Measurements from ENCODE around the gene ROR1. TPM values are rescaled to one million over a fixed set of nuclear protein-coding genes. Genes with fewer than 3 reads are reported as not detected.

Gene ROR1
- total and polyA plus RNA-seq, 5 donors from 2014 or later, result not detected

GRCh38 chr1:64029037-64029436, 255.2 kb downstream of the ROR1 start:
- Histone ChIP-seq H3K27me3 (ENCODE audit: control insufficient read depth, insufficient read depth, low read length) (no peaks in the 10 kb centered on the region), H3K36me3 (ENCODE audit: control insufficient read depth, insufficient read depth, low read length) (no peaks in the 10 kb centered on the region), H3K4me3 (ENCODE audit: low read depth, low read length) (no peak overlapping the region), H3K4me1 (ENCODE audit: control insufficient read depth, insufficient read depth, low read length, poor library complexity, severe bottlenecking) (no peaks in the 10 kb centered on the region), H3K27ac (ENCODE audit: insufficient read depth, low read length, poor library complexity, severe bottlenecking) (no peak overlapping the region), H3K9me3 (ENCODE audit: control insufficient read depth in 2 of 2, low read length in 2 of 2) (no peaks in the 10 kb centered on the region)
- ATAC-seq (ENCODE audit: low read depth in 2 of 2) (no peak), DNase-seq (no peak)
- no peaks in the 10 kb centered on the region for H3K4me1 Mint-ChIP-seq
- peaks cover 0 to 2% (median 0%) of the 10 kb centered on the region in 7 donors for H3K9me3 Mint-ChIP-seq
- H3K36me3 Mint-ChIP-seq, result no peaks in the 10 kb centered on the region
- no peak overlapping the region for H3K27ac Mint-ChIP-seq
- no peaks in the 10 kb centered on the region for H3K27me3 Mint-ChIP-seq
- no peak overlapping the region for H3K4me3 Mint-ChIP-seq

GRCh38 chr1:64030411-64030810, 256.6 kb downstream of the ROR1 start:
- Mint-ChIP-seq H3K27ac (no peak overlapping the region), H3K36me3 (no peaks in the 10 kb centered on the region), H3K4me3 (no peak overlapping the region), H3K4me1 (no peaks in the 10 kb centered on the region), H3K9me3 (peaks cover 0 to 2% (median 0%) of the 10 kb centered on the region in 7 donors), H3K27me3 (no peaks in the 10 kb centered on the region)
- no peak for ATAC-seq (ENCODE audit: low read depth in 2 of 2)
- Histone ChIP-seq H3K36me3 (ENCODE audit: control insufficient read depth, insufficient read depth, low read length) (no peaks in the 10 kb centered on the region), H3K9me3 (ENCODE audit: control insufficient read depth in 2 of 2, low read length in 2 of 2) (no peaks in the 10 kb centered on the region), H3K27ac (ENCODE audit: insufficient read depth, low read length, poor library complexity, severe bottlenecking) (no peak overlapping the region), H3K27me3 (ENCODE audit: control insufficient read depth, insufficient read depth, low read length) (no peaks in the 10 kb centered on the region), H3K4me3 (ENCODE audit: low read depth, low read length) (no peak overlapping the region), H3K4me1 (ENCODE audit: control insufficient read depth, insufficient read depth, low read length, poor library complexity, severe bottlenecking) (no peaks in the 10 kb centered on the region)
- DNase-seq, result no peak

GRCh38 chr1:64031236-64031635, 257.4 kb downstream of the ROR1 start:
- DNase-seq, result no peak
- ATAC-seq (ENCODE audit: low read depth in 2 of 2), result no peak
- H3K27me3 Mint-ChIP-seq, result no peaks in the 10 kb centered on the region

GRCh38 chr1:64033667-64034220, 259.9 kb downstream of the ROR1 start:
- peaks cover 0 to 3% (median 0%) of the 10 kb centered on the region in 7 donors for H3K9me3 Mint-ChIP-seq
- H3K36me3 Mint-ChIP-seq, result no peaks in the 10 kb centered on the region
- Histone ChIP-seq H3K4me1 (ENCODE audit: control insufficient read depth, insufficient read depth, low read length, poor library complexity, severe bottlenecking) (no peaks in the 10 kb centered on the region), H3K36me3 (ENCODE audit: control insufficient read depth, insufficient read depth, low read length) (no peaks in the 10 kb centered on the region), H3K4me3 (ENCODE audit: low read depth, low read length) (no peak overlapping the region), H3K27me3 (ENCODE audit: control insufficient read depth, insufficient read depth, low read length) (no peaks in the 10 kb centered on the region), H3K27ac (ENCODE audit: insufficient read depth, low read length, poor library complexity, severe bottlenecking) (no peak overlapping the region), H3K9me3 (ENCODE audit: control insufficient read depth in 2 of 2, low read length in 2 of 2) (no peaks in the 10 kb centered on the region)
- no peak for ATAC-seq (ENCODE audit: low read depth in 2 of 2)
- H3K27ac Mint-ChIP-seq, result no peak overlapping the region
- no peak overlapping the region for H3K4me3 Mint-ChIP-seq
- H3K27me3 Mint-ChIP-seq, result no peaks in the 10 kb centered on the region
- no peaks in the 10 kb centered on the region for H3K4me1 Mint-ChIP-seq
- no peak for DNase-seq

More at GRCh38 chr1:64031236-64031635, 257.4 kb downstream of the ROR1 start:
- Mint-ChIP-seq H3K9me3 (peaks cover 0 to 2% (median 0%) of the 10 kb centered on the region in 7 donors), H3K4me1 (no peaks in the 10 kb centered on the region), H3K4me3 (no peak overlapping the region), H3K27ac (no peak overlapping the region), H3K36me3 (no peaks in the 10 kb centered on the region)
- no peaks in the 10 kb centered on the region for H3K36me3 ChIP-seq (ENCODE audit: control insufficient read depth, insufficient read depth, low read length)
- no peak overlapping the region for H3K4me3 ChIP-seq (ENCODE audit: low read depth, low read length)
- H3K27ac ChIP-seq (ENCODE audit: insufficient read depth, low read length, poor library complexity, severe bottlenecking), result no peak overlapping the region
- no peaks in the 10 kb centered on the region for H3K27me3 ChIP-seq (ENCODE audit: control insufficient read depth, insufficient read depth, low read length)
- H3K9me3 ChIP-seq (ENCODE audit: control insufficient read depth in 2 of 2, low read length in 2 of 2), result no peaks in the 10 kb centered on the region
- H3K4me1 ChIP-seq (ENCODE audit: control insufficient read depth, insufficient read depth, low read length, poor library complexity, severe bottlenecking), result no peaks in the 10 kb centered on the region

- Histone ChIP-seq H3K4me3 (ENCODE audit: low read depth, low read length) (no peak overlapping the region), H3K27ac (ENCODE audit: insufficient read depth, low read length, poor library complexity, severe bottlenecking) (no peak overlapping the region), H3K36me3 (ENCODE audit: control insufficient read depth, insufficient read depth, low read length) (no peaks in the 10 kb centered on the region), H3K27me3 (ENCODE audit: control insufficient read depth, insufficient read depth, low read length) (no peaks in the 10 kb centered on the region), H3K9me3 (ENCODE audit: control insufficient read depth in 2 of 2, low read length in 2 of 2) (no peaks in the 10 kb centered on the region), H3K4me1 (ENCODE audit: control insufficient read depth, insufficient read depth, low read length, poor library complexity, severe bottlenecking) (no peaks in the 10 kb centered on the region)
- Mint-ChIP-seq H3K27ac (no peak overlapping the region), H3K4me3 (no peak overlapping the region), H3K9me3 (peaks cover 0 to 3% (median 0%) of the 10 kb centered on the region in 7 donors), H3K27me3 (no peaks in the 10 kb centered on the region), H3K36me3 (no peaks in the 10 kb centered on the region), H3K4me1 (no peaks in the 10 kb centered on the region)
- no peak for DNase-seq
- no peak for ATAC-seq (ENCODE audit: low read depth in 2 of 2)
These were observed 262.7 kb downstream of the ROR1 start for GRCh38 chr1:64036549-64036948.

GRCh38 chr1:64038119-64038518, 264.3 kb downstream of the ROR1 start:
- Mint-ChIP-seq H3K9me3 (peaks cover 0 to 3% (median 0%) of the 10 kb centered on the region in 7 donors), H3K36me3 (no peaks in the 10 kb centered on the region), H3K27me3 (no peaks in the 10 kb centered on the region), H3K4me3 (no peak overlapping the region), H3K27ac (no peak overlapping the region), H3K4me1 (no peaks in the 10 kb centered on the region)
- Histone ChIP-seq H3K27ac (ENCODE audit: insufficient read depth, low read length, poor library complexity, severe bottlenecking) (no peak overlapping the region), H3K4me3 (ENCODE audit: low read depth, low read length) (no peak overlapping the region), H3K4me1 (ENCODE audit: control insufficient read depth, insufficient read depth, low read length, poor library complexity, severe bottlenecking) (no peaks in the 10 kb centered on the region), H3K9me3 (ENCODE audit: control insufficient read depth in 2 of 2, low read length in 2 of 2) (no peaks in the 10 kb centered on the region), H3K36me3 (ENCODE audit: control insufficient read depth, insufficient read depth, low read length) (no peaks in the 10 kb centered on the region), H3K27me3 (ENCODE audit: control insufficient read depth, insufficient read depth, low read length) (no peaks in the 10 kb centered on the region)
- ATAC-seq (ENCODE audit: low read depth in 2 of 2), result no peak
- no peak for DNase-seq

GRCh38 chr1:64038965-64039364, 265.1 kb downstream of the ROR1 start:
- Mint-ChIP-seq H3K4me1 (no peaks in the 10 kb centered on the region), H3K27me3 (no peaks in the 10 kb centered on the region), H3K36me3 (no peaks in the 10 kb centered on the region), H3K4me3 (no peak overlapping the region), H3K27ac (no peak overlapping the region), H3K9me3 (peaks cover 0 to 3% (median 0%) of the 10 kb centered on the region in 7 donors)
- no peaks in the 10 kb centered on the region for H3K36me3 ChIP-seq (ENCODE audit: control insufficient read depth, insufficient read depth, low read length)
- no peak overlapping the region for H3K4me3 ChIP-seq (ENCODE audit: low read depth, low read length)
- no peaks in the 10 kb centered on the region for H3K27me3 ChIP-seq (ENCODE audit: control insufficient read depth, insufficient read depth, low read length)
- H3K4me1 ChIP-seq (ENCODE audit: control insufficient read depth, insufficient read depth, low read length, poor library complexity, severe bottlenecking), result no peaks in the 10 kb centered on the region
- ATAC-seq (ENCODE audit: low read depth in 2 of 2), result no peak
- H3K27ac ChIP-seq (ENCODE audit: insufficient read depth, low read length, poor library complexity, severe bottlenecking), result no peak overlapping the region
- no peak for DNase-seq
- H3K9me3 ChIP-seq (ENCODE audit: control insufficient read depth in 2 of 2, low read length in 2 of 2), result no peaks in the 10 kb centered on the region

- Mint-ChIP-seq H3K9me3 (peaks cover 0 to 3% (median 0%) of the 10 kb centered on the region in 7 donors), H3K27me3 (no peaks in the 10 kb centered on the region), H3K4me3 (no peak overlapping the region), H3K27ac (no peak overlapping the region), H3K4me1 (no peaks in the 10 kb centered on the region), H3K36me3 (no peaks in the 10 kb centered on the region)
- H3K27me3 ChIP-seq (ENCODE audit: control insufficient read depth, insufficient read depth, low read length), result no peaks in the 10 kb centered on the region
- DNase-seq (no peak), ATAC-seq (ENCODE audit: low read depth in 2 of 2) (no peak)
- H3K9me3 ChIP-seq (ENCODE audit: control insufficient read depth in 2 of 2, low read length in 2 of 2), result no peaks in the 10 kb centered on the region
- no peaks in the 10 kb centered on the region for H3K36me3 ChIP-seq (ENCODE audit: control insufficient read depth, insufficient read depth, low read length)
- no peaks in the 10 kb centered on the region for H3K4me1 ChIP-seq (ENCODE audit: control insufficient read depth, insufficient read depth, low read length, poor library complexity, severe bottlenecking)
- no peak overlapping the region for H3K4me3 ChIP-seq (ENCODE audit: low read depth, low read length)
- H3K27ac ChIP-seq (ENCODE audit: insufficient read depth, low read length, poor library complexity, severe bottlenecking), result no peak overlapping the region
These were observed 265.6 kb downstream of the ROR1 start for GRCh38 chr1:64039390-64039926.

All from CD4-positive, CD25-positive, alpha-beta regulatory T cell (primary cell).